GM21619 (cell line): ENCODE results near the gene CPO.
"Not testable (repeated sequence)": the region's sequence is repeated elsewhere in the genome, so short reads cannot be mapped to it uniquely, and the experiment has no call there.

Experiments used
- ATAC-seq: cut with Tn5 transposase; IDR thresholded peaks from one replicate; pipeline ENCODE4 v1.9.1; 2021; ENCODE audit not compliant: unreplicated experiment

CPO gene, protein sequence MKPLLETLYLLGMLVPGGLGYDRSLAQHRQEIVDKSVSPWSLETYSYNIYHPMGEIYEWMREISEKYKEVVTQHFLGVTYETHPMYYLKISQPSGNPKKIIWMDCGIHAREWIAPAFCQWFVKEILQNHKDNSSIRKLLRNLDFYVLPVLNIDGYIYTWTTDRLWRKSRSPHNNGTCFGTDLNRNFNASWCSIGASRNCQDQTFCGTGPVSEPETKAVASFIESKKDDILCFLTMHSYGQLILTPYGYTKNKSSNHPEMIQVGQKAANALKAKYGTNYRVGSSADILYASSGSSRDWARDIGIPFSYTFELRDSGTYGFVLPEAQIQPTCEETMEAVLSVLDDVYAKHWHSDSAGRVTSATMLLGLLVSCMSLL

GRCh38 chr2:206939340-206939739 lies at the start of gene CPO:
TSS of gene CPO (plus strand) at chr2:206939518. CDS start at chr2:206939600, 82 bp downstream.
- no peak for ATAC-seq

GRCh38 chr2:206890179-206890578 lies 49.1 kb upstream of the CPO start:
- ATAC-seq: no peak

GRCh38 chr2:206890926-206891325 lies 48.4 kb upstream of the CPO start:
- ATAC-seq: no peak

- peak; percentile 58 for ATAC-seq
Measured at GRCh38 chr2:206915121-206915520, 24.2 kb upstream of the CPO start.

GRCh38 chr2:206918263-206918662 lies 21.1 kb upstream of the CPO start:
- ATAC-seq: no peak

- no peak for ATAC-seq
Measured at GRCh38 chr2:206920310-206920709, 19.0 kb upstream of the CPO start.

DNA sequence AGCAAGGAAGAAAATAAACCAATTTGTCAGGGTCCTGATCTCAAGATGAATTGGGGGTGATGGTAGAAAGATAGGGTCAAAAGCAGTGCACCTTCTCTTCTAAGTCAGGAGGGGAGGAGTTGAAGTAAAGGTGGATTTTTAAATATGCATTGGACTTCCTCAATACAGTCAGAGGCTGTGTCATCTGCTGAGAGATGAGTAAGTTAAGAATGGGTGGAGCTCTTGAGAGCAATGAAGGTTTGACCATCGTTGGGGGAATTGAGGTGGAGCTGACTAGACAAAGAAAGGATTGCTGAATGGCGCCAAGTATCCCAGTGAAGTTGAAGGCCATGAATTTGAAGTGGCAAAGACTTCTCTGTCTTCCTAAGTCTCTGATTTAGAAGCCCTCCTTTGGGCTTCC lies 18.4 kb upstream of the CPO start:
- no peak for ATAC-seq

- no peak for ATAC-seq
Measured at GRCh38 chr2:206921529-206921928, 17.8 kb upstream of the CPO start.

GRCh38 chr2:206935991-206936842 lies 3.1 kb upstream of the CPO start:
- ATAC-seq: no peak

DNA sequence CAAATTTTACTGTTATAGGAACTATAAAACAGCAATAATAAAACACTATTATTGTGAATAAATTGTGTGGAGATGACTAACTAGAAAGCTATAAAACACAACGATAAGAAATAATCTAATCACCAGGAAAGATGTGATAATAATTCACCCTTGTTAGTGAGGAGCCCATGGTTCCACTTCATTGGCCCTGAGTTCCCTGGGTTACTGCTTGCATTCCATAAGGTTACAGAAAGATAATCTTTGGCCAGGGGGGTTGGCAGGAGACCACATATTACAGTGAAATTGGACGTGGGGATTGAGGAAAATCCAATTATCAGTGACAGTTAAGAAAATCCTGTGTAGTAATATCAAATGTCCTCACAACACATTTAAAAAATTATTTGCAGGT lies 2.5 kb upstream of the CPO start:
- ATAC-seq: no peak

GRCh38 chr2:206937555-206937954 lies 1.8 kb upstream of the CPO start:
- peak; percentile 75 for ATAC-seq

- ATAC-seq: no peak
Measured at GRCh38 chr2:206940546-206940945, 1.2 kb downstream of the CPO start.

- no peak for ATAC-seq
Measured at GRCh38 chr2:206942592-206943478, 3.5 kb downstream of the CPO start.

- not testable (repeated sequence) for ATAC-seq
Measured at GRCh38 chr2:206953404-206953803, 14.1 kb downstream of the CPO start.

DNA sequence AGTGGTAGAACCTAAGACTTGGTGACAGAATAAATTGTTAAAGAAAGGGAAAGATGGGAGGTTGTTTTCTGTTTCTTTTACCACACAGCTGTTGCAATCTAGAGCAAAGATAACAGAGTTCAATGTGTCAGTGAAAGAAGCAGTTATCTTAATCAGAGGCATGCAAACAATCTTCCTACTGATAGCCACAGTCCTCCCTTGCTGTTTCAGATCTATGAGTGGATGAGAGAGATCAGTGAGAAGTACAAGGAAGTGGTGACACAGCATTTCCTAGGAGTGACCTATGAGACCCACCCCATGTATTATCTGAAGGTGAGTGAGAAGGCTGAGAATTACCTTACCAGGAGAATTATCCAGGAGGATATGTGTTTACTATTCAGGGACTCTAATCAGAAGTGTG lies 15.9 kb downstream of the CPO start:
- no peak for ATAC-seq

DNA sequence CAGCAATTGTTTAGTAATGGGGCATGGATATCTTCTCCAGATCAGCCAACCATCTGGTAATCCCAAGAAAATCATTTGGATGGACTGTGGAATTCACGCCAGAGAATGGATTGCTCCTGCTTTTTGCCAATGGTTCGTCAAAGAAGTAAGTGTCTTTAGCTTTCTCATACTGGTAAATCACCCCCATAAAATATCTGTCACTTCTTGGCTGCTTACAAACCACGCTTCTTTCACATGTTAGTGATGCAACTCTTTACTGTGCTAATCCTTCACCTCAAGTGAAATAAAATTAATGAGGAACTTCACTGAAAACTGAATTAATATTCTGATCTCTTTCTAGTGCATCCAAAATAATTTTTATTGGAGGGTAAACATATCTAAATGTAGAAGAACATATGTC lies 18.9 kb downstream of the CPO start:
- no peak for ATAC-seq

DNA sequence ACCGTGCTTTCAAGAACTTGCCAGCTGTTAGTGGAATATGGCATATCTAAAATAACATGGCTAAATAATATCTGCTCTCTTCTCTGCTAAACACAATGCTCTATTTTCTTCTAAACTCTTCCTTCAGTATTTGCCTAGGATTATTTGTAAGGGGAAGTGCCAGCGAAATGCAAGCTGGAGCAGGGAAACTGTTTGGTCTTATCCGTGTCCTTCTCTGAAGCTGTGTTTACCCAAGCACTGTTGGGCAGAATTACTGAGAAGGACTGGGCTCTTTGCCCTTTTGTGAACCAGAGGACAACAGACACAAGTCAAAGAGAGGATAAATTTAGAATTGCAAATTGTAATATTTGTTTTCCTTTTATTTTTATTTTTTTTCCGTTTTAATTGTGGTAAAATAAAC lies 23.6 kb downstream of the CPO start:
- no peak for ATAC-seq

- ATAC-seq: no peak
Measured at GRCh38 chr2:206968134-206969086, 29.1 kb downstream of the CPO start.

- ATAC-seq: no peak
Measured at GRCh38 chr2:206969192-206969591, 29.9 kb downstream of the CPO start.
